CD8-positive, alpha-beta memory T cell (primary cell): ENCODE measurements around the gene LRBA. TPM values are rescaled to one million over a fixed set of nuclear protein-coding genes. Genes with fewer than 3 reads are reported as not detected.

Experiments
- CTCF ChIA-PET: fragments of 350-600 bp; sonication (Branson Sonifier 250); formaldehyde crosslinking; loops from one replicate; lab custom pipeline; 2021; ENCODE audit warnings: antibody characterized with exemption; lab: Charles Lee
- POLR2A ChIA-PET: fragments of 350-600 bp; sonication (Branson Sonifier 250); formaldehyde crosslinking; loops from one replicate; lab custom pipeline; 2021; ENCODE audit warnings: antibody characterized with exemption; lab: Charles Lee
- DNase-seq, 5 donors: peaks; one replicate each; pipeline versions ENCODE4 v3.0.0 to v3.0.0-alpha.2; 2020 to 2022; ENCODE audit warnings: mixed read lengths in 1 of 5
- H3K27ac ChIP-seq: one replicate; pipeline ENCODE4 v1.7.0; 2013; ENCODE audit warnings: low read depth, mild to moderate bottlenecking, low read length, moderate library complexity
- H3K27me3 ChIP-seq: 2 replicates; pipeline ENCODE4 v1.7.0; 2013; ENCODE audit warnings: low read length, mild to moderate bottlenecking; ENCODE audit not compliant: insufficient read depth, poor library complexity, severe bottlenecking
- H3K36me3 ChIP-seq: 2 replicates; pipeline ENCODE4 v1.7.0; 2013; ENCODE audit warnings: mild to moderate bottlenecking, low read length, moderate library complexity; ENCODE audit not compliant: insufficient read depth
- H3K4me1 ChIP-seq: 2 replicates; pipeline ENCODE4 v1.7.0; 2013; ENCODE audit warnings: mild to moderate bottlenecking, low read length, moderate library complexity; ENCODE audit not compliant: insufficient read depth
- H3K4me3 ChIP-seq: 2 replicates; pipeline ENCODE4 v1.7.0; 2013; ENCODE audit warnings: mild to moderate bottlenecking, low read length
- H3K9me3 ChIP-seq: 2 replicates; pipeline ENCODE4 v1.7.0; 2013; ENCODE audit warnings: mild to moderate bottlenecking, low read length
- H3K27ac Mint-ChIP-seq, 8 donors: one replicate each; pipeline ENCODE4 v1.8.0; 2020 to 2021; ENCODE audit warnings: mixed read lengths in 8 of 8, mild to moderate bottlenecking in 6 of 8, inconsistent platforms in 3 of 8, moderate library complexity in 3 of 8
- H3K27me3 Mint-ChIP-seq, 2 donors: one replicate each; pipeline ENCODE4 v1.8.0; 2020 to 2021; ENCODE audit warnings: mixed read lengths in 2 of 2, mild to moderate bottlenecking in 1 of 2, moderate library complexity in 1 of 2
- H3K36me3 Mint-ChIP-seq, 3 donors: one replicate each; pipeline ENCODE4 v1.8.0; 2020 to 2021; ENCODE audit warnings: mixed read lengths in 3 of 3, inconsistent platforms in 1 of 3, mild to moderate bottlenecking in 1 of 3
- H3K4me1 Mint-ChIP-seq, 3 donors: one replicate each; pipeline ENCODE4 v1.8.0; 2020 to 2021; ENCODE audit warnings: mixed read lengths in 3 of 3, inconsistent platforms in 1 of 3, mild to moderate bottlenecking in 1 of 3
- H3K4me3 Mint-ChIP-seq, 7 donors: one replicate each; pipeline ENCODE4 v1.8.0; 2020 to 2021; ENCODE audit warnings: mixed read lengths in 7 of 7, mild to moderate bottlenecking in 6 of 7, moderate library complexity in 4 of 7, inconsistent platforms in 2 of 7
- H3K9me3 Mint-ChIP-seq, 5 donors: one replicate each; pipeline ENCODE4 v1.8.0; 2020 to 2022; ENCODE audit warnings: mixed read lengths in 5 of 5, mild to moderate bottlenecking in 3 of 5, moderate library complexity in 2 of 5, inconsistent platforms in 1 of 5
- polyA plus RNA-seq: library from polyadenylated mRNA; unstranded; fragments of 300-500 nt; fragmentation: Illumina TruSeq; gene quantifications from one replicate; pipeline ENCODE4 v1.2.3, GENCODE V29; 2021
- total RNA-seq, 2 experiments: library from RNA; stranded (reverse); gene quantifications; one replicate each; pipeline ENCODE4 v1.2.3, GENCODE V29; 2021

Gene LRBA
- total and polyA plus RNA-seq, 3 experiments from 2014 or later = 25.9 to 61.9 (median 56.4) TPM

GRCh38 chr4:150217808-150218207 lies 797.3 kb downstream of the LRBA start:
- Histone ChIP-seq H3K36me3 (no peaks in the 10 kb centered on the region), H3K4me1 (no peaks in the 10 kb centered on the region), H3K27ac (no peak overlapping the region), H3K4me3 (no peak overlapping the region), H3K9me3 (no peaks in the 10 kb centered on the region), H3K27me3 (no peaks in the 10 kb centered on the region)
- Mint-ChIP-seq H3K36me3 (no peaks in the 10 kb centered on the region), H3K27ac (no peak overlapping the region), H3K27me3 (peaks cover 2 to 3% of the 10 kb centered on the region in 2 donors), H3K4me1 (no peaks in the 10 kb centered on the region), H3K9me3 (no peaks in the 10 kb centered on the region), H3K4me3 (no peak overlapping the region)
- POLR2A ChIA-PET = no interaction called here
- DNase-seq = no peak
- CTCF ChIA-PET = no interaction called here

GRCh38 chr4:150217192-150217591 lies 797.9 kb downstream of the LRBA start:
- Histone ChIP-seq H3K4me1 (no peaks in the 10 kb centered on the region), H3K9me3 (no peaks in the 10 kb centered on the region), H3K27ac (no peak overlapping the region), H3K36me3 (no peaks in the 10 kb centered on the region), H3K4me3 (no peak overlapping the region), H3K27me3 (no peaks in the 10 kb centered on the region)
- DNase-seq = no peak
- Mint-ChIP-seq H3K27ac (no peak overlapping the region), H3K36me3 (no peaks in the 10 kb centered on the region), H3K27me3 (peaks cover 2 to 3% of the 10 kb centered on the region in 2 donors), H3K4me1 (no peaks in the 10 kb centered on the region), H3K4me3 (no peak overlapping the region), H3K9me3 (no peaks in the 10 kb centered on the region)
- ChIA-PET CTCF (no interaction called here), POLR2A (no interaction called here)

GRCh38 chr4:150216726-150217125 lies 798.4 kb downstream of the LRBA start:
- POLR2A ChIA-PET = no interaction called here
- H3K4me3 Mint-ChIP-seq = no peak overlapping the region
- H3K27ac Mint-ChIP-seq = no peak overlapping the region
- no peaks in the 10 kb centered on the region for H3K36me3 Mint-ChIP-seq
- no peaks in the 10 kb centered on the region for H3K9me3 Mint-ChIP-seq
- H3K4me3 ChIP-seq = no peak overlapping the region
- no peaks in the 10 kb centered on the region for H3K27me3 ChIP-seq
- peaks cover 2 to 4% of the 10 kb centered on the region in 2 donors for H3K27me3 Mint-ChIP-seq
- no peak for DNase-seq
- no peak overlapping the region for H3K27ac ChIP-seq
- no peaks in the 10 kb centered on the region for H3K4me1 ChIP-seq
- H3K36me3 ChIP-seq = no peaks in the 10 kb centered on the region
- H3K9me3 ChIP-seq = no peaks in the 10 kb centered on the region
- no peaks in the 10 kb centered on the region for H3K4me1 Mint-ChIP-seq
- CTCF ChIA-PET = no interaction called here

GRCh38 chr4:150215601-150216000 lies 799.5 kb downstream of the LRBA start:
- Histone ChIP-seq H3K9me3 (no peaks in the 10 kb centered on the region), H3K36me3 (no peaks in the 10 kb centered on the region), H3K27ac (no peak overlapping the region), H3K4me3 (no peak overlapping the region), H3K27me3 (no peaks in the 10 kb centered on the region), H3K4me1 (no peaks in the 10 kb centered on the region)
- ChIA-PET POLR2A (no interaction called here), CTCF (no interaction called here)
- Mint-ChIP-seq H3K9me3 (no peaks in the 10 kb centered on the region), H3K36me3 (no peaks in the 10 kb centered on the region), H3K27me3 (peaks cover 2 to 9% of the 10 kb centered on the region in 2 donors), H3K27ac (no peak overlapping the region), H3K4me3 (no peak overlapping the region), H3K4me1 (no peaks in the 10 kb centered on the region)
- DNase-seq = no peak

Other genes with a start within 250 kb of the LRBA start
- 1,000 to 10,000 TPM; 2,661 to 2,678 TPM for gene RPS3A, start 84.3 kb upstream of the LRBA start, total RNA-seq
- 3,574 TPM for gene RPS3A, start 84.3 kb upstream of the LRBA start, polyA plus RNA-seq